Occipital lobe (tissue), 2 donors: ENCODE results near the gene RGS11. TPM values are rescaled to one million over a fixed set of nuclear protein-coding genes. Genes with fewer than 3 reads are reported as not detected.
"Not testable (repeated sequence)": the region's sequence is repeated elsewhere in the genome, so short reads cannot be mapped to it uniquely, and the experiment has no call there.

Experiments
- DNase-seq: peaks from one replicate; lab custom pipeline; 2025; lab: John Stamatoyannopoulos, UW
- total RNA-seq: library from RNA; depleted of rRNA; stranded (reverse); fragments of >200 nt; gene quantifications from one replicate; pipeline ENCODE4 v1.2.3, GENCODE V29; 2014

The RGS11 gene
- total RNA-seq, 1 donor from 2014 or later = 2.8 TPM

GRCh38 chr16:264440-264951 lies 11.2 kb downstream of the RGS11 start:
- no peak for DNase-seq

GRCh38 chr16:263944-264343 lies 11.8 kb downstream of the RGS11 start:
- DNase-seq = no peak

- no peak for DNase-seq
These were observed 12.5 kb downstream of the RGS11 start for GRCh38 chr16:263182-263774.

- no peak for DNase-seq
These were observed 13.5 kb downstream of the RGS11 start for GRCh38 chr16:262121-262745.

GRCh38 chr16:261031-261691 lies 14.6 kb downstream of the RGS11 start:
- DNase-seq = no peak

GRCh38 chr16:260326-260725 lies 15.4 kb downstream of the RGS11 start:
- DNase-seq = no peak

- no peak for DNase-seq
These were observed 15.9 kb downstream of the RGS11 start for GRCh38 chr16:259814-260253.

- DNase-seq = no peak
These were observed 16.5 kb downstream of the RGS11 start for GRCh38 chr16:259226-259625.

- not testable (repeated sequence) for DNase-seq
These were observed 17.7 kb downstream of the RGS11 start for GRCh38 chr16:258091-258490.

GRCh38 chr16:255183-255582 lies 20.6 kb downstream of the RGS11 start:
- no peak for DNase-seq

GRCh38 chr16:254461-254860 lies 21.3 kb downstream of the RGS11 start:
- no peak for DNase-seq

- no peak for DNase-seq
These were observed 21.9 kb downstream of the RGS11 start for GRCh38 chr16:253833-254232.

- DNase-seq = no peak
These were observed 23.1 kb downstream of the RGS11 start for GRCh38 chr16:252366-253337.

GRCh38 chr16:249431-249830 lies 26.3 kb downstream of the RGS11 start:
- no peak for DNase-seq

GRCh38 chr16:247027-247426 lies 28.7 kb downstream of the RGS11 start:
- no peak for DNase-seq

- no peak for DNase-seq
These were observed 30.6 kb downstream of the RGS11 start for GRCh38 chr16:245105-245504.

- DNase-seq = no peak
These were observed 32.4 kb downstream of the RGS11 start for GRCh38 chr16:243348-243747.

GRCh38 chr16:242281-242680 lies 33.5 kb downstream of the RGS11 start:
- DNase-seq = no peak

GRCh38 chr16:240559-240958 lies 35.2 kb downstream of the RGS11 start:
- no peak for DNase-seq

- peak; percentile 17 for DNase-seq
These were observed 35.8 kb downstream of the RGS11 start for GRCh38 chr16:239948-240277.

- DNase-seq = peak; percentile 87
These were observed 41.1 kb downstream of the RGS11 start, which contains the start of gene FAM234A for GRCh38 chr16:234468-235305. Gene FAM234A (plus strand): TSS chr16:234821. CDS start chr16:254414, 19,593 bp downstream.
